ENCODE data around the gene FRMD1. TPM values are rescaled to one million over a fixed set of nuclear protein-coding genes. Genes with fewer than 3 reads are reported as not detected.

The FRMD1 gene
- total and polyA plus RNA-seq, 2 donors (not counting 3 experiments of a cell fraction or from before 2014, with no cell fraction given) = not detected

DNA sequence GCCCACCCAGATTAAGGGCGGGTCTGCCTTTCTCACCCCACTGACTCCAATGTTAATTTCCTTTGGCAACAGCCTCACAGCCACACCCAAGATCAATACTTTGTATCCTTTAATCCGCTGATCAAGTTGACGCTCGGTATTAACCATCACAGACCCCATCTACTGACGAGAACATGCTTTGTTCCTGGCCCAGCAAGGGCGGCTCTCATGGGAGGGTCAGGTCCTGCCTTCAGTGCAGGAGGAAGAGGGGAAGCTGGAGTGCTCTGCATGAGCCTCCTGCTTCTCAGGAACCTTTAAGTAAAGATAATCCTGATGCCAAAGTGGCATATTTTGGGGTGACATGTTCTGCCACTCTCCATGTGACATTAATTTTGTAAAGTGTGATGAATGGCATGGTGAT, 73.2 kb downstream of the FRMD1 start:
- no peaks in the 10 kb centered on the region for H3K27me3 ChIP-seq (ENCODE audit: control insufficient read depth in 2 of 2, insufficient read depth in 2 of 2, low read length in 2 of 2)
- dilution Hi-C loops (cut with MboI; ENCODE audit: extremely low pct_ligation_motif_present, low sequenced_read_pairs) = no loop called here
- H4K20me1 ChIP-seq (replicated peaks; ENCODE audit: control insufficient read depth, extremely low read depth, insufficient read depth, low read length) = no peaks in the 10 kb centered on the region
- no peak overlapping the region for H3K4me2 ChIP-seq (ENCODE audit: insufficient read depth, low read length)
- peaks cover 27% of the 10 kb centered on the region for H3K4me1 ChIP-seq (ENCODE audit: control insufficient read depth, extremely low read depth, insufficient read depth, low read length)
- DNase-seq (ENCODE audit: low read depth, low spot score) = no peak
- ChIA-PET CTCF (no interaction called here), POLR2A (no interaction called here)
- H3K79me2 ChIP-seq (ENCODE audit: control insufficient read depth, insufficient read depth, low read length) = no peaks in the 10 kb centered on the region
- no peaks in the 10 kb centered on the region for H3K36me3 ChIP-seq (ENCODE audit: control insufficient read depth in 2 of 2, extremely low read depth in 1 of 2, insufficient read depth in 2 of 2, low read length in 2 of 2)
- H3K27ac ChIP-seq (ENCODE audit: insufficient read depth, low read depth, low read length) = no peak overlapping the region
- H3K9me3 ChIP-seq (replicated peaks; ENCODE audit: control insufficient read depth, insufficient read depth, low read length) = no peaks in the 10 kb centered on the region
- H3K9me1 ChIP-seq (replicated peaks; ENCODE audit: control insufficient read depth, extremely low read depth, insufficient read depth, low read length) = no peaks in the 10 kb centered on the region
- no peak overlapping the region for H3K9ac ChIP-seq (replicated peaks; ENCODE audit: extremely low read depth, insufficient read depth, low read length)
- no peak overlapping the region for H2AFZ ChIP-seq (ENCODE audit: low read depth, low read length)
- FAIRE-seq = no peak
- no TSS peak for BruUV-seq (replicated peaks)
- H3K4me3 ChIP-seq (replicated peaks in 1 of 3; ENCODE audit: insufficient read depth in 1 of 3, low read depth in 1 of 3, low read length in 3 of 3) = no peak overlapping the region
- TF ChIP-seq MYC (IDR thresholded peaks at IDR 0.05; ENCODE audit: low read depth, low read length) (no peak), EZH2 (IDR thresholded peaks at IDR 0.05; ENCODE audit: borderline replicate concordance, low read depth, low read length, severe bottlenecking) (no peak), JUN (IDR thresholded peaks at IDR 0.05; ENCODE audit: borderline replicate concordance, insufficient read depth, insufficient read length, low read depth) (no peak), FOS (IDR thresholded peaks at IDR 0.05; ENCODE audit: borderline replicate concordance, insufficient read depth, low read length) (no peak), POLR2A (IDR thresholded peaks at IDR 0.05; ENCODE audit: low read depth, low read length) (no peak), POLR2AphosphoS5 (IDR thresholded peaks at IDR 0.05; ENCODE audit: insufficient read depth, low read depth, low read length) (no peak), GATA2 (IDR thresholded peaks at IDR 0.05; ENCODE audit: insufficient read depth, insufficient read length, low read depth, low read length) (no peak)
- TF ChIP-seq, protein P1, sequence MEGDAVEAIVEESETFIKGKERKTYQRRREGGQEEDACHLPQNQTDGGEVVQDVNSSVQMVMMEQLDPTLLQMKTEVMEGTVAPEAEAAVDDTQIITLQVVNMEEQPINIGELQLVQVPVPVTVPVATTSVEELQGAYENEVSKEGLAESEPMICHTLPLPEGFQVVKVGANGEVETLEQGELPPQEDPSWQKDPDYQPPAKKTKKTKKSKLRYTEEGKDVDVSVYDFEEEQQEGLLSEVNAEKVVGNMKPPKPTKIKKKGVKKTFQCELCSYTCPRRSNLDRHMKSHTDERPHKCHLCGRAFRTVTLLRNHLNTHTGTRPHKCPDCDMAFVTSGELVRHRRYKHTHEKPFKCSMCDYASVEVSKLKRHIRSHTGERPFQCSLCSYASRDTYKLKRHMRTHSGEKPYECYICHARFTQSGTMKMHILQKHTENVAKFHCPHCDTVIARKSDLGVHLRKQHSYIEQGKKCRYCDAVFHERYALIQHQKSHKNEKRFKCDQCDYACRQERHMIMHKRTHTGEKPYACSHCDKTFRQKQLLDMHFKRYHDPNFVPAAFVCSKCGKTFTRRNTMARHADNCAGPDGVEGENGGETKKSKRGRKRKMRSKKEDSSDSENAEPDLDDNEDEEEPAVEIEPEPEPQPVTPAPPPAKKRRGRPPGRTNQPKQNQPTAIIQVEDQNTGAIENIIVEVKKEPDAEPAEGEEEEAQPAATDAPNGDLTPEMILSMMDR (IDR thresholded peaks at IDR 0.05; ENCODE audit: extremely low read depth in 1 of 2, insufficient read depth in 1 of 2, low read depth in 1 of 2, low read length in 2 of 2) = no peak
- TF ChIP-seq, protein P2, sequence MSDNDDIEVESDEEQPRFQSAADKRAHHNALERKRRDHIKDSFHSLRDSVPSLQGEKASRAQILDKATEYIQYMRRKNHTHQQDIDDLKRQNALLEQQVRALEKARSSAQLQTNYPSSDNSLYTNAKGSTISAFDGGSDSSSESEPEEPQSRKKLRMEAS (IDR thresholded peaks at IDR 0.05; ENCODE audit: insufficient read depth, insufficient read length) = no peak
- intact Hi-C loops (cut with micrococcal nuclease) = no loop called here
